ENCODE measurements around the gene MLYCD. TPM values are rescaled to one million over a fixed set of nuclear protein-coding genes. Genes with fewer than 3 reads are reported as not detected.

Gene MLYCD
- total and polyA plus RNA-seq, 2 experiments from 2014 or later, result 3.2 to 7.2 TPM

GRCh38 chr16:83913245-83913633 is 14.3 kb downstream of the MLYCD start:
- Histone ChIP-seq H2AFZ (no peak overlapping the region), H3F3A (replicated peaks; ENCODE audit: low read depth) (peaks cover 3% of the 10 kb centered on the region; the same call in 1 of the 2 replicates), H3K79me2 (replicated peaks; ENCODE audit: insufficient read depth) (0 out of 2 replicates have a peak, but pooled peaks cover 3% of the 10 kb centered on the region), H3K4me2 (no peak overlapping the region), H3K9me2 (ENCODE audit: insufficient read depth) (no peaks in the 10 kb centered on the region), H4K20me1 (replicated peaks; ENCODE audit: insufficient read depth) (peaks cover 3% of the 10 kb centered on the region; the same call in 1 of the 2 replicates), H3K36me3 (ENCODE audit: insufficient read depth) (peaks cover 10% of the 10 kb centered on the region; the same call in 1 of the 2 replicates), H3K27me3 (ENCODE audit: insufficient read depth) (no peaks in the 10 kb centered on the region), H3K27ac (ENCODE audit: low read depth) (no peak overlapping the region), H3K4me1 (ENCODE audit: insufficient read depth) (peaks cover 3% of the 10 kb centered on the region; the same call in 1 of the 2 replicates), H3K4me3 (no peak overlapping the region)
- Mint-ChIP-seq H3K27me3 (ENCODE audit: insufficient read depth, low read depth, poor library complexity) (peaks cover 10% of the 10 kb centered on the region), H3K4me1 (peaks cover 7% of the 10 kb centered on the region), H3K4me3 (no peak overlapping the region), H3K9me3 (peaks cover 8% of the 10 kb centered on the region), H3K27ac (no peak overlapping the region), H3K36me3 (ENCODE audit: low read depth) (peaks cover 79% of the 10 kb centered on the region)
- no peak for DNase-seq (ENCODE audit: low spot score)
- TF ChIP-seq CREB1 (CRISPR knock-in tag; IDR thresholded peaks at IDR 0.05; ENCODE audit: low read depth) (no peak), EZH2 (IDR thresholded peaks at IDR 0.05; ENCODE audit: low read depth, unreplicated experiment) (no peak), ZNF331 (CRISPR knock-in tag; IDR thresholded peaks at IDR 0.05; ENCODE audit: low read depth) (no peak), CTCF (conservative IDR thresholded peaks at IDR 0.05; ENCODE audit: low read depth in 2 of 2) (no peak), POLR2AphosphoS5 (IDR thresholded peaks at IDR 0.05; ENCODE audit: low read depth) (no peak), EZH2phosphoT487 (IDR thresholded peaks at IDR 0.05; ENCODE audit: unreplicated experiment) (no peak), NANOG (IDR thresholded peaks at IDR 0.05; ENCODE audit: borderline replicate concordance) (no peak), STAT1 (IDR thresholded peaks at IDR 0.05; ENCODE audit: unreplicated experiment) (no peak), JUNB (IDR thresholded peaks at IDR 0.05; ENCODE audit: unreplicated experiment) (no peak), ETS1 (IDR thresholded peaks at IDR 0.05) (no peak), ZNF462 (CRISPR knock-in tag; IDR thresholded peaks at IDR 0.05) (no peak)
- no peak for ATAC-seq

All from GM23338 (cell line).